ENCODE results near the gene BTF3. TPM values are rescaled to one million over a fixed set of nuclear protein-coding genes. Genes with fewer than 3 reads are reported as not detected.
"Not testable (repeated sequence)": the region's sequence is repeated elsewhere in the genome, so short reads cannot be mapped to it uniquely, and the experiment has no call there.

Gene BTF3
- polyA plus RNA-seq, 4 donors, result 799 to 1,047 (median 969) TPM

DNA sequence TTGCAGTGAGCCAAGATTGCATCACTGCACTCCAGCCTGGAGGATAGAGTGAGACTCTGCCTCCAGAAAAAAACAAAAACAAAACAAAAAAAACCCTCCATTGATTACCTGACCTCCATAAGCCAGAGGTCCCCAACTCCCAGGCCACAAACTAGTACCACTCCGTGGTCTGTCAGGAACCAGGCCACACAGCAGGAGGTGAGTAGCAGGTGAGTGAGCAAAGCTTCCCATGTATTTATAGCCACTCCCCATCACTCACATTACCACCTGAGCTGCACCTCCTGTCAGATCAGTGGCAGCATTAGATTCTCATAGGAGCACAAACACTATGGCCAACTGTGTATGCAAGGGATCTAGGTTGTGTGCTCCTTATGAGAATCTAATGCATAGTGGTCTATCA lies 13.7 kb upstream of the BTF3 start:
- DNase-seq (ENCODE audit: low read depth in 4 of 4, low spot score in 2 of 4), result no peak

DNA sequence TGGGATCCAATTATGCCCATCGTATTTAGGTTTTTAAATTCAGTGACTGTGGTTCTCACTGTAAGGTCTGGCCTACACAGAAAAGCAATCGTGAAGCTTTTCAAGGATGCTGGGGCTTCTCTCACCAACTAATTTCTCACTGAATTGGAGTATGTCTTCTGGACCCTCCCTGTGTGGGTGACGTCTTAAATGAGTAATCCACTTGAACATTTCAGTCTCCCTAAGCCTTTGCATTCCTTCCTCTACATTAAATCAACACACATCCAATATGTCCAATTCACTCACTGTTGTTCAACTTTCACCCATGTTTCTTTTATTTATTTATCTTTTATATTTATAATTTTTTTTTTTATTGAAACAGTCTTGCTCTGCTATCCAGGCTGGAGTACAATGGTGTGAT lies 12.5 kb upstream of the BTF3 start:
- no peak for DNase-seq (ENCODE audit: low read depth in 4 of 4, low spot score in 2 of 4)

GRCh38 chr5:73486119-73486899 lies 11.9 kb upstream of the BTF3 start:
- DNase-seq (ENCODE audit: low read depth in 4 of 4, low spot score in 2 of 4), result no peak

DNA sequence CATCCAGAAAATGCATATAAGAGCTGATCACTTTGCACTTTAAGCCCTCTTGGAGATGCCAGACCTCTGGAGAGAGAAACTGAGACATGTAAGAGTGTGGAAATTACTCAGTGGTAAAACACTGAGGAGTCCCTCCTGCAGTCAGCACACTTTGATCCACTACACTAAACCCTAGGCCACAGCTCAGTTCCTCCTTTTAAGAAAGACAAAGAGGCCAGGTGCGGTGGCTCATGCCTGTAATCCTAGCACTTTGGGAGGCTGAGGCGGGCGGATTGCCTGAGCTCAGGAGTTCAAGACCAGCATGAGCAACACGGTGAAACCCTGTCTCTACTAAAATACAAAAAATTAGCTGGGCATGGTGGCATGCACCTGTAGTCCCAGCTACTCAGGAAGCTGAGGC lies 11.0 kb upstream of the BTF3 start:
- DNase-seq (ENCODE audit: low read depth in 4 of 4, low spot score in 2 of 4), result not testable (repeated sequence)

DNA sequence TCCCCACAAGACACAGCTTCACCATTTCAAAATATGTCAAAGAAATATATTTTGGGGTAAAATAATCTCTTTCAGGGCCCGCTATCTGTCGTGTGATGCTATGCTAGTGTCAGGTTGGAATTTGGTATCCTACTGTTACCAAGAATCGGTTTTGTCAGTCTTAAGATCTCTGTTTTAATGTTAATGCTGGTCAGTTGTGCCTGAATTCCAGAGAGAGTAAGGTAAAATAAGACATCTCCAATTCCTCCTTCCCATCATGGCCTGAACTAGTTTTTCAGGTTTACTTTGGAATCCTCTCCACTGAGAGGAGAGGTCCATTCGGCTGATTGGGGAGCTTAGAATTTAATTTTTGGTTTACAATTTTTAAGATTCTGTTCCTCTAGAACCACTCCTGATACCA lies 10.4 kb upstream of the BTF3 start:
- no peak for DNase-seq (ENCODE audit: low read depth in 4 of 4, low spot score in 2 of 4)

DNA sequence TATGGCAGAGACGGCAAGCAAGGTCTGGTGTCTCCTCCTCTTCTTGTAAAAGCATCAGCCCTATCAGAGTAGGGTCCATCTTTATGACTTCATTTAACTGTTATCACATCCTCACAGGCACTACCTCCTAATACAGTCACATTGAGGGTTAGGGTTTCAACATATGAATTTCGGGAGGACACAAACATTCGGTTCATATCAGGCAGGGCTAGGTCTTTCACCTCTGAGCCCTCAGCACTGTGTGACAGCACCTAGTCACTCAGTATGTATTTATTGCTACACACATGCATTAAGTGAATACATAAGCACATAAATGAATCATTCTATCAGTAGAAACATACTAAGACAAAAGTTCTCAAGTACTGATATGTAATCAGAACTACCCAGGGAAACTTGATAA lies 9.4 kb upstream of the BTF3 start:
- DNase-seq (ENCODE audit: low read depth in 4 of 4, low spot score in 2 of 4), result no peak

DNA sequence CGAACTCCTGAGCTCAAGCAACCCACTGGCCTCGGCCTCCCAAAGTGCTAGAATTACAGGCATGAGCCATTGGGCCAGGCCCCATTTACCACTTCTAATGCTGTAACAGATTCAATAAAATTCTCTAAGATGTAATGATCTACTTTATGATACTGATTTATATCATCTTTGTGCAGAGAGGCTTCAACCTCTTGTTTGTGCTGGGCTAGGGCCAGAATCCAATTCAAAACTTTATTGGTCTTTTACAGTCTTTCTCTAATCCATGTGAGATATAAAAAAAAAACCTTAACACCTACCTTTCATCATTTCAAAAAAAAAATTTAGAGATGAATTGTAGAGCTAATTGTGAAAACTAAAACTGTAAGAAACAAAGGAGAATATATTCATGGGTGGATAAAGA lies 8.2 kb upstream of the BTF3 start:
- no peak for DNase-seq (ENCODE audit: low read depth in 4 of 4, low spot score in 2 of 4)

- DNase-seq (ENCODE audit: low read depth in 4 of 4, low spot score in 2 of 4), result no peak
These were observed 7.1 kb upstream of the BTF3 start for GRCh38 chr5:73491155-73491554.

DNA sequence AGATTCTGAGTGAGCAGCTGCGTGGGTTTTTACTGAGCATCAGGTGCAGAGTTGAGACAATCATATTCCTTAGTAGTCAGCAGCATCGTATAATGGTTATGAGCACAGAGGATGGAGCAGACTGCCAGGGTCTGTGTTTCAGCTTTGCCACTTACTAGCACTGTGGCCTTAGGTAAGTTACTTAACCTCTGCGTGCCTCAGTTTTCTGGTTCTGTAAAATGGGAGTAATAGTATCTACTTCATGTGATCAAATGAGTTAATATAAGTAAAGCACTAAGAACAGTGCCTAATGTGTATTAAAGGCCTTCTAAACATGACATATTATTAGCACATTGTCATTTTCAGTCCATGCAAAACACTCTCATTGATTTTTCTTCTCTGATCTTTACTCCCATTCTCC lies 4.8 kb upstream of the BTF3 start:
- no peak for DNase-seq (ENCODE audit: low read depth in 4 of 4, low spot score in 2 of 4)

GRCh38 chr5:73494721-73495120 lies 3.5 kb upstream of the BTF3 start:
- no peak for DNase-seq (ENCODE audit: low read depth in 4 of 4, low spot score in 2 of 4)

DNA sequence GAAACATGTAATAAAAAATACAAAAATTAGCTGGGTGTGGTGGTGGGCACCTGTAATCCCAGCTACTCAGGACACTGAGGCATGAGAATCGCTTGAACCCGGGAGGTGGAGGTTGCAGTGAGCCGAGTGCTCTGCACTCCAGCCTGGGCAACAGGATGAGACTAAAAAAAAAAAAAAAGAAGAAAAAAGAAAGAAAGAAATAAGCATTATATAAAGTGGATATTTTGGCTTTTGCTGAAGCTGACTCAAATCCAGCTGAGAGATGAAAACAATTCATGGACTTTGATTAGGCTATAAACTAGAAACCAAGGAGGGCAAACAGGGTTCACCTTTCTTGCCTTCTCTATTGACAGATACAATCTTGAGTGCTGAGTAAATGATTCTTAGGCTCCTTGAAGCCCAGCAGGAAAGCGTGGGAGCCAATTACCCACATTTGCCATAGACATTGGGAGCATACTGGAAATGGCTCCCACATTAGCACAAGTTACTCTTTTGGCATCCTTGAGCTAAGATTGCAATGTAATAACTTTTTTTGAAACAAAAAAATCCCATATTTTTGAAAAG lies 2.4 kb upstream of the BTF3 start:
- no peak for DNase-seq (ENCODE audit: low read depth in 4 of 4, low spot score in 2 of 4)

DNA sequence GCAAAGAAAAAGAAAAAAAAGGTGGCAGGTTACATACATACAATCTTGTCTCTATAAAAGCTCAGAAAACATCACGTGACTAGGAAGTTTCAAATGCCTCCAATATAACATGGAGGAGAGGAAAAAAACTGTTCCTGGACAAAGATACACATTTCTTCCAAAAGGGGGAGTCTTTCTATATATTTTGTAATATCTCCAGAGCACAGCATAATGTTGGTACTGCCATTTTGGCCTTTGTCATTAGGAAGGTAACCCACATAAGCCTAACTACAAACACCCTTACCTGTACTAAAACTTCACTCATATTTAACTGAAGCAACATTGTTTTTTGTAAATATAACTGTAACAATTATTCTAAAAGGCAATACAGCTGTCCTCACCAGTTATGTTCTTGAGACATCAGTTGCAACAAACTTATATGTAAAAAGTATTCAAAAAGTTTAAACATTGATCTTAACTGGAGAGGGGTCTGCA lies 1.2 kb upstream of the BTF3 start:
- DNase-seq (ENCODE audit: low read depth in 4 of 4, low spot score in 2 of 4), result peak in 2 of 4 donors; percentile 32 to 51

GRCh38 chr5:73497497-73498056 lies 665 bp upstream of the BTF3 start:
- DNase-seq (ENCODE audit: low read depth in 4 of 4, low spot score in 2 of 4), result peak in 2 of 4 donors; percentile 11 to 62

DNA sequence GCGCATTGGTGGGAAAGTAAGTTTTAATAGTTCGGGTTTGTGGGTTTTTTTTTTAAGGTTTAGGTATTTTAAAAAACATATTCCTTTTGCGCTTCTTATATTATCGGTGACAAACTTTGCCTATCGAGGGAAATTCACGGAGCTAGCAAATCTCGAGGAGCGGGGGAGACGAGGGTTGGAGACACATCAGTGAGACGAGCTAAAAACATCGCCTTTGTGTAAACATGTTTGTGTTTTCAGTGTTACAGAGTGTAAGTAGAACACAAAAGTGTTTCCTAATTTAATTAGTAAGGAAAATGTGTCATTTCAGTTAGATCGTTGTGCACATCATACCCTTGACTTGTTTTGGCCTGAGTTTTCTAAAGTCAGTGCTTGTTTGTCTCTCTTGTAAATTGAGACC lies 945 bp downstream of the BTF3 start:
- no peak for DNase-seq (ENCODE audit: low read depth in 4 of 4, low spot score in 2 of 4)

GRCh38 chr5:73499756-73500155 lies 1.5 kb downstream of the BTF3 start:
- DNase-seq (ENCODE audit: low read depth in 4 of 4, low spot score in 2 of 4), result no peak

DNA sequence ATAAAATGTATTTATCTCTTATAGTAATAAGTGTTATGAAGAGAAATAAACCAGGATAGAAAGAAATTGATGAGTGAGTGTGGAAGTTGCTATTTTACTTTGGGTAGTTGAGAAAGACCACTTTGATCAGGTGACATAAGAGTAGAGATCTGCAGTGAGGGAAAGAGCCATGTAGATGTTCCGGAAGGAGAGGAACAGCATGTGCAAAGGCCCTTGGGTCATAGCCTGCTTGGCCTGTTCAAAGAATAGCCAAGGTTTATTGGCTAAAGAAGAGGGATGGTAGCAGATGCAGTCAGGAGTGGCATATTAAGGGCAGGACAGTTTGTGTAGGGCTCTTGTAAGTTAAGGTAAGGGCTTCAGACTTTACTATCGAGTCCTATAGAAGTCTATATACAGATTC lies 3.2 kb downstream of the BTF3 start:
- DNase-seq (ENCODE audit: low read depth in 4 of 4, low spot score in 2 of 4), result no peak

- no peak for DNase-seq (ENCODE audit: low read depth in 4 of 4, low spot score in 2 of 4)
These were observed 8.3 kb downstream of the BTF3 start for GRCh38 chr5:73506459-73506955.

- no peak for DNase-seq (ENCODE audit: low read depth in 4 of 4, low spot score in 2 of 4)
These were observed 8.8 kb downstream of the BTF3 start for GRCh38 chr5:73507062-73507461.

DNA sequence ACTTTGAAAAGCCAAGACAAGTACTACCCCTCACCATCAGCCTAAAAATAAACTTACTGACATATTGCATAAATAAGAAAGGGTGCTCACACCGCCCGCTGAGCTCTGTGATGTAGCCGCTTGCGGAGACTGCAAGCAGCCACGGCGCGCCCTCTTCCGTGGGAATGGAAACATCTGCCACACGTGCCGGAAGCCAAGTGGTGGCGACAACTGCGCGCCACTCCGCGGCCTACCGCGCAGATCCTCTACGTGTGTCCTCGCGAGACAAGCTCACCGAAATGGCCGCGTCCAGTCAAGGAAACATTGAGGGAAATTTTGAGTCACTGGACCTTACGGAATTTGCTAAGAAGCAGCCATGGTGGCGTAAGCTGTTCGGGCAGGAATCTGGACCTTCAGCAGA lies 10.3 kb downstream of the BTF3 start:
- DNase-seq (ENCODE audit: low read depth in 4 of 4, low spot score in 2 of 4), result not testable (repeated sequence)

DNA sequence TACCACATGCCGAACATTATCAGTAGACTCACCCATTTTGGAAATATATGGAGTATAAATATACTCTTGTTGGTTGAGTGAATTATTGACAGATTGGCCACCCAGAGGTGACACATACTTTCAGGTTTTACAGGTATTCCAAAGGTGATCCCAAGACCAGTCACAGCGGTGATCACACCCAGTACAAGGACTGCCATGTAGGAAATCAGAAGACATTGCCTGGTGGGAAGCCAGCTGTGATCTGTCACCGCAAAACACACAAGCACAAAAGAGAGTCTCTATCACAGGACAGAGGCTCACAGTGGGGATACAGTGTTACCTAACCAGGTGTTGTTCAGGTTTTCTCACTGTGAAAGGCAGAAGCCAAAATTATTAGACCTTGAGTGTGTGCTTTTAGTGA lies 15.8 kb downstream of the BTF3 start:
- no peak for DNase-seq (ENCODE audit: low read depth in 4 of 4, low spot score in 2 of 4)

DNA sequence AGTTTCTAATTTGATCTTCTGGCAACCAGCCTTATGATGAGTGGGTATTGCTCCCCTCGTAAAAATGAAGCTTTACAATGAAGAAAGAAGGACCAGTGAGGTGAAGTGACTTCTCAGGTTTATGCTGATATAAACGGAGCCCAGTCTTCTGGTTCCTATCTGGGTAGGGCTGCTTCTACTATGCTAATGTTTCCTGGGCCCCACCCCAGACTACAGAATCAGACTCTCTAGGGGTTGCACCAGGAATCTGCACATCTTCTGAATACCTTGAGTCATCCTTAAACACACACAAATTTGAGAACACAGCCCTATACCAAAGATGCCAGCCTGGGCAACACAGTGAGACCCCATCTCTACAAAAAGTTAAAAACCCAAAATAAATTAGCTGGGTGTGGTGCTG lies 16.2 kb downstream of the BTF3 start:
- DNase-seq (ENCODE audit: low read depth in 4 of 4, low spot score in 2 of 4), result no peak

GRCh38 chr5:73515232-73515631 lies 17.0 kb downstream of the BTF3 start:
- DNase-seq (ENCODE audit: low read depth in 4 of 4, low spot score in 2 of 4), result no peak
